Inflammatory macrophage treated with lipopolysaccharide for 1 hour (primary cell): ENCODE measurements around the gene AGA.

Source experiments
- DNase-seq, 2 donors: peaks; one replicate each; pipeline ENCODE4 v3.0.0-alpha.2; 2020 to 2022

The AGA gene

DNA sequence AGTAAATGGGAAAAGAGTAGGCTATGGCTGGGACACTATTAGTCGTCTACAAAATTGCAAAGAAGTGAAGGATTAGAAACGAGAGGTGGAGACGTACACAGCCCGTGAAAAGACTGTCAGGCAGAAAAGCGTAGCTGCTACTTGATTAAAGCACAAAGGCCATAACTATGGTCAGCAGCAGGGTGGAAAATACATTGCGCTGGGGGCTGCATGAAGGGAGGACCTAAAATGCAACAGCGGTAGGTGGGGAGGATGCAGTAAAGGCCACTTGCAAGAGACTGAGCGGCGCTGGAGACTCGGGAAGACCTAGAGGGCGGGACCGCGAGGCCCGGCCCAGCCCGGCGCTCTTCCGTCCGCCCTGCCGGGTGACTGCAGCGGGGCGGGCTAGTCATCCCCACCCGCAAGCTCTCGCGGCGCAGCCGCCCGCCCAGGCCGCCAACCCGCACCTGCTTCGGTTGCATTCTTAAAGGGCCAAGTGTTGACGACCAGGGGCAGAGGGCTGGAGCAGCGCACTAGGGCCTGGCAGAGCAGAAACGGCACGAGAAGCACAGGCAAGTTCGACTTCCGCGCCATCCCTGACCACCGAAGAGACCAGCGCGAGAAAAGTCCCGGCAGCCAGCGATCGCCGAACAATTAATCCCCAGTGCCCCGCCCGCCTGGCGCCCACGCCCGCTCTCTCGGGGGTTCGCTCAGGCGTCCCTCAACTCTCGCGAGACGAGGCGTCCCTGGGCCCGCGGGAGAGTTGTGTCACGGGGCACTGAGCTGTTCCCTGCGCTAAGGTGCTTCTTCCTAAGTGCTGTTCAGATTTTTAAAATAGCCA lies at the start of gene AGA:
Gene AGA, minus strand, starts transcription at position 635 of the 820 bp plus-strand sequence. Its CDS starts 62 bp downstream, at position 573.
- DNase-seq, result peak; percentile 96 to 98

- DNase-seq, result no peak
Measured at GRCh38 chr4:177492022-177492421, 49.8 kb upstream of the AGA start.

DNA sequence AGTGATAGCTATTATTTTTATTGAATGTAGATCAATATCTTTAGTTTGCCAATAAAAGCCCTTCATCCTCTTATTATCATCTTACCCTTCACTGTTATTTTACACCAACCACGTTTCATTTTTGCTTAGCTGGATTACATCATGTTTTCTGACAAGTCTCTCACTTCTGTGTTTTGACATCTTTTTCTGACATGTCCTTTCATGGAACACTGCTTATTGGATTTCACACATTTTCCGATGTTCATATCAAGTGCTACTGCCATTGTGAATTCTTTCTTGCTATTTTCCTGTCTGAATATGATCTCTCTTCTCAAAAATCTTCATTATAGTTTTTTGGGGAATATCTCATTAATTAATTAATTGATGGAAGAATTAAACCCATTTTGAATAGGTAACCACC lies 48.5 kb upstream of the AGA start:
- DNase-seq, result no peak

DNA sequence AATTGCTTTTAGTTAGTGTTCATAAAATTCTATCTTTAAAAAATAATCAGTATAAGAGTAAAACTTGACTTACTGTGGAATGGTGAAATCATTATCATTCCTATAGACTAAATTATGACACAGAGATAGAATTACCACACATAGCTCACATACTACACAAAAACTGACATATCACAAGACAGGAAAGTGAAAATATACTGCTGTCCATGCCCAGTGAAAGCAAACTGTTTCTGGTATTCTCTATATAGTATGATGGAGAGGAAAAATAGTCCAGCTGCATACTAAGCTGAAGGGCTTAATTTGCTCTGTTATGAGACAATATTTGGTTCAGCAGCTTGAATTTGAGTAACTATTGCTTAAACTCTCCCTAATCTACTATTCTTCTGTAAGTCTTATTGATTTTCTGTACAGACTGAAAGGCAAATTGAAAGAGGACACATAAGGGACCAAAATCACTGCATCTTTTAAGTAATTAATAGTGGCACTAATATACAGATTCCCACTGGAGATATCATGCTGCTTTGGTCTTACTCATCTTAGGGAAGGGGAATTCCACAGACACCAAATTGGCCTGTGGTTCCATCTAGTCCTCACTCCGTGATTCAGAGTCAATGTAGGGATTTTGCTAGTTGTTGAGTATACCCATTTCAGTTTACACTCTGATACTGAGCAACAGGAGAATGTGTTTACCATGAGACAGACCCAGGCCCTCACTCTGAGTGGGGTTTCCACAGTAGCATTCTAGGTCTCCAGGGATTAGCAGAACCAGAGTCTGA lies 47.4 kb upstream of the AGA start:
- DNase-seq, result no peak

- DNase-seq, result no peak
Measured at GRCh38 chr4:177487977-177488376, 45.7 kb upstream of the AGA start.

DNA sequence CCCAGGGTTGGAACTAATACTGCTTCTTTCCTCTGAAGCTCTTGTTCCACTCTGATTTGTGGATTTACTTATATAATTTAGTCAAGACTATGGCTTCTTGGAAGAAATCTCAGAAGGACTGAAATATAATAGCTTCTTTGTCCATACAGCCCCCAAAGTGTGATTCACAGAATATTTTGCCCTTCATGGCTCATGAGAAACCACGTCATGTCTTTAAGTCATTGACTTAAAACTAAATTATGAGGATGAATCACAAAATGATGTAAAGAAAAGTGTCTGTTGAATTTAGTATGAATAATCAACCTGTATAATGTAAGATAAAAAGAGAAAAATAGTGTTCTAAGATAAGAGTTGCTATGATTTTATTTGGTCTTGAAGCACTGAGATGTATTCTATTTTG lies 43.3 kb upstream of the AGA start:
- DNase-seq, result no peak

- DNase-seq, result no peak
Measured at GRCh38 chr4:177484613-177485021, 42.4 kb upstream of the AGA start.

- DNase-seq, result no peak
Measured at GRCh38 chr4:177483760-177484159, 41.5 kb upstream of the AGA start.

- DNase-seq, result peak; percentile 5 to 6
Measured at GRCh38 chr4:177483271-177483670, 41.0 kb upstream of the AGA start.

DNA sequence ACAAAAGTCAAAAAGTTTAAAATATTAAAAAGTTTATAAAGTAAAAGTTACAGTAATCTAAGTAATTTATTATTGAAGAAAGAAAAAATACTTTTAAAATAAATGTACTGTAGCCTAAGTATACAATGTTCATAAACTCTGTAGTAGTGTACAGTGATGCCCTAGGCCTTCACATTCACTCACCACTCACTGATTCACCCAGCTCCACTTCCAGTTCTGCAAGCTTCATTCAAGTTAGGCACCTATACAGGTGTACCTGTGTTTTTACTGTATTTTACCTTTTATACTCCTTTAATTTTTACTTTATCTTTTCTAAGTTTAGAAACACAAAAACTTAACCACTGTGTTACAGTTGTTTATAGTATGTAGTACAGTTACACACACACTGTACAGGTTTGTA lies 40.1 kb upstream of the AGA start:
- no peak for DNase-seq

DNA sequence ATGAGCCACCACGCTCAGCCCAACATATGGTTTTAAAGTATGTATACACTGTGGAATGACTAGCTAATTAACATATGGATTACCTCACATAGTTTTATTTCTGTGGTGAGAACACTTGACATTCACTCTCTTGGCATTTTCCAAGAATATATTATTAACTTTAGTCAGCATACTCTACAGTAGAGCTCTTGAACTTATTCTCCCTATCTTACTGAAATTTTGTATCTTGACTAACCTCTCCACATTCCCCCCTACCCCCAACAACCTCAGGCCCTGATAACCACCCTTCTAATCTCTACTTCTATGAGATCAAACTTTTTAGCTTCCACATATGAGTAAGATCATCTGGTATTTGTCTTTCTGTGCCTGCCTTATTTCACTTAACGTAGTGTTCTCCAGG lies 38.6 kb upstream of the AGA start:
- no peak for DNase-seq

- no peak for DNase-seq
Measured at GRCh38 chr4:177479063-177479462, 36.8 kb upstream of the AGA start.

GRCh38 chr4:177478496-177478895 lies 36.3 kb upstream of the AGA start:
- no peak for DNase-seq

GRCh38 chr4:177473991-177474390 lies 31.8 kb upstream of the AGA start:
- DNase-seq, result no peak

DNA sequence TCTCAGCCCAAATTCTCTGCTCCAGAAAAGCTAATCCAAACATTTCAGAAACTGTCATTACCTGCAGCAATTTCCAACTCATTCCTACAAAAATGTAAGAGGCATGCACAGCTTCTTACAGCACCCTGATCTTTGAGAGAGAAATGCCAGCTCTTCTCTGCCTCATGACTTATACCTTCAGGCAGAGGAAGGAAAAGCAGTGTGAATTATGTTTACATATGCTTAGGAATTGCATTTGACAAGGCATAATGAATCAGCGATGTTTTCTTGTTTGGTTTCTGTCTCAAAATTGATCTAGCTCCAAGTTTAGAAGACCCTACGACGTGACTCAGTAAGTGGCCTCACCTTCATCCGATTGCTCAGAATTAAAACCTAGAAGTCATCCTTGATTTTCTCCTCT lies 21.8 kb upstream of the AGA start:
- no peak for DNase-seq

- no peak for DNase-seq
Measured at GRCh38 chr4:177461606-177462005, 19.4 kb upstream of the AGA start.

DNA sequence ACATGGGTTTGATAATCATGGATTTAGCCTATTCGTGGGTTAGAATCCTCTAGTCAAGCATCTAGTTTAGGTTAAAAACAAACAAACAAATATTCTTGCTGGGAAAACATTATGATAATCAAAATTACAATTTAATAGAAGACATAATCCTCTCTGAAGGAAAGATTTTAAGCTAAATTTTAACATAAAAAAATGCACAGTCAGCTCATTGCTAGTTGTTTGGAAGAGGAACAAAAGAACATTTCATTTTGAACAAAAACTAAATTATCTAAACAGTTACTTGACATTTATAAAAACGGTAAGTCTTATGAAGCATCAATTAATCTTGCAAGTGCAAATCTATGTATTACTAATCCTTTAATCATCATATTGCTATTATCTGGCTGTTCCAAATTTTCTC lies 18.2 kb upstream of the AGA start:
- no peak for DNase-seq

- no peak for DNase-seq
Measured at GRCh38 chr4:177455561-177455970, 13.3 kb upstream of the AGA start.

DNA sequence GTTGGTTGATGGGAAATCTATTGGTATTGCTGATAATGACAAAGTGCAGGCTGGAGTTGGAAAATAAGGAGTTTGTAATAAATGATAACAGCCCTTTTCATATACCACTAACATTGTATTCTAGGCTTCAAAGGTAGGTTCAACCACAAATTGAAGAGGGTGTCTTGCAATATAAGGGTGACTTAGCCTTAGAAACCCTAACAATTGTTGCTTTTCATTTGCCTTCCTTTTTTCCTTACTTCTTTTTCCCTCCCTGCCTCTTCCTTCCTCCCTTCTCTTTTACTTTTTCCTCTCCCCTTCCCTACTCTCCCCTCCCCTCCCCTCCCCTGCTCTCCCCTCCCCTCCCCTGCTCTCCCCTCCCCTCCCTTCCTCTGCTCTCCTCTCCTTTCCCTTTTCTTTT lies 10.9 kb upstream of the AGA start:
- no peak for DNase-seq

DNA sequence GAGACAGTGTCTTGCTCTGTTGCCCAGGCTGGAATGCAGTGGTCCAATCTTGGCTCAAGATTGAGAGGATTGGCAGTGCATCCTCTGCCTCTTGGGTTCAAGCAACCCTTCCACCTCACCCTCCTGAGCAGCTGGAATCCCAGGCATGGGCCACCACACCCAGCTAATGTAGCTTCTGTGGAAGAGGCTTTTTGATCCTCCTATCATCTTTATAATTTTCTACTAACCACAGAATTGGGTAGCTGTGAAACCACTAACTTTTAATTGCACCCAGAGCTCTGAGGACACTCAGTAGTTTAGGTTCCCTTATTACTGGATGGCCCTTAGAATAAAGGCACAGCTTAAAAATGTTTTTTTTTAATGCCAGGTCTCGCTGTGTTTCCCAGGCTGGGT lies 8.9 kb upstream of the AGA start:
- DNase-seq, result no peak

DNA sequence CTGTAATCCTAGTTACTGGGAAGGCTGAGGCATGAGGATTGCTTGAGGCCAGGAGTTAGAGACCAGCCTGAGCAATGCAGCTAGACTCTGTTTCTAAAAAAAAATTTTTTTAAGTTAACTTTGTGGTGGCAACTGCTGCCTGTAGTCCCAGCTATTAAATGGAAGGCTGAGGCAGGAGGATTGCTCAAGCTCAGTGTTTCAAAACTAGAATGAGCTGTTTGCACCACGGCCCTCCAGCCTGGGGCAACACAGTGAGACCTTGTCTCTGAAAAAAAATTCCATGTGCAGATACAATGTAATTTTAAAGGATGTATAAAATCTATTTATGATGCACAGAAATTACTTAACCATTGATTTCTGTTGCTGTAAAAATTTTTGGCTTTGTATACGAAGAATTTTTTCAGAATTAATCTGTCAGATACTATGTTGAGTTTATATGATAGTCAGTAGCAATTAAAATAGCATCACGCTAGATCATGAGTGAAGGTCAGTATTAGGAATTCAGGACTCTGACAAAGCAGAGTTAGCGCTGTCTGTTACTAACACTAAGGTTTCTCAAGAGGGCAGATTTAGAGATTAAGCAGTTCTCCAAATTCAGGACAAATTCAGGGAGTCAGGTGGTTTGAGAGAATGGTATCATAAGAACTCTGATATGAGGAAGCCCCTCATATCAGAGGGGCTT lies 8.3 kb upstream of the AGA start:
- DNase-seq, result peak; percentile 3 to 6

DNA sequence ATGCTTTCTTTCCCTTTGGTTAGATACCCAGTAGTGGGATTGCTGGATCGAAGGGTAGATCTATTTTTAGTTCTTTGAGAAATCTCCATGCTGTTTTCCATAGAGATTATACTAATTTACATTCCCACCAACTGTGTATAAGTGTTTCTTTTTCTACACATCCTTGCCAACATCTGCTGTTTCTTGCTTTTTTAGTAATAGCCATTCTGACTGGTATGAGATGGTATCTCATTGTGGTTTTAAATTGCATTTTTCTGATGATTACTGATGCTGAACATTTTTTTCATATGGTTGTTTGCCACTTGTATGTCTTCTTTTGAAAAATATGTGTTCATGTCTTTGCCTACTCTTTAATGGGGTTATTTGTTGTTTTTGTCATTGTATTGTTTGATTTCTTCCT lies 6.6 kb upstream of the AGA start:
- DNase-seq, result no peak

DNA sequence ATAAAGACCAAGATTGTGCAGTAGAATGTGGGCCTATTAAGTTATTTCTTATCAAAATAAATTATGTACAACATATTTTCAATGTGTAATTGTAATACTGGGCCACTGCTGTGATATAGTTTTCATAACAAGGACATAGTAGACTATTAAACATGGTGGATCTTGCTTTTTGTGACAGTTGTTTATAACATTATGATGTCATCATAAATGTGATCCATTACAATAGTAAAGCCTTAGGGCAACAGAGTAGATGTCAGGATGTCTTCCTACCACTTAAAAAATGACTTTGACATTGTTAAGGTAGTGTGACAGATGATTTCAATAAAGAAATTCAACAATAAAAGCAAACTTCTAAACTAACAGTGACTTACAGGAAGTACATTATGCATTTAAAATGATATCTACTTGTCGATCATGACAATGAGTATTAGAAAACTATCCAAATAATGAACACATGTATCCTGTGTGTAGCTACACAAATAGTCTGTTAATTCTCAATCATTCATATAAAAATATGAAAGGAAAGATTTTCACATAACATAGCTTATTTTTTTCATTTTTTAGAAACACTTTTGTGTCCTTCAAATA lies 5.3 kb upstream of the AGA start:
- DNase-seq, result no peak
